Measurements from ENCODE around the gene DPP10.

DNA sequence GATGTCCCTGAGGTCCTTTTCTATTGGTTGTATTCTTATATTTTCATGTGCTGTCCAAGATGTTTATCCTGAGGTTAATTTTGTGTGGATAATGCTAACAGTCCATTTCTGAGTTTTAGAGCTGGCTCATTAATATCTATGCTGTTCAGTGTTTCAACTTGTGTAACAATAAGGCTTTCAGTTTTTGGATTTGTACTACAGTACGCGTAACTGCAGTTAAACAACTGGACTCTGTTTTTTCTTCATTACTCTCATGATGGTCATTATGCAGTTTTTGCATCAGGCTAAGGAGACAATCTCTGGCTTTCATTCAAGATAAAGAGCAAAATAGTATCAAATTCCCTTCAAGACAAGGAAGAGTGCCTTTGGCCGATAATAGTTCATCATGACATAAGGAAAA lies 1364.8 kb downstream of the DPP10 start:
- TF ChIP-seq SUZ12 (IDR thresholded peaks at IDR 0.05) (no peak), SP1 (IDR thresholded peaks at IDR 0.05) (no peak), TARDBP (IDR thresholded peaks at IDR 0.05) (no peak), ZNF384 (IDR thresholded peaks at IDR 0.05) (no peak), FOXK2 (IDR thresholded peaks at IDR 0.05) (no peak), FOXM1 (IDR thresholded peaks at IDR 0.05; ENCODE audit: borderline replicate concordance) (no peak), LEF1 (IDR thresholded peaks at IDR 0.05; ENCODE audit: borderline replicate concordance) (no peak), BHLHE40 (IDR thresholded peaks at IDR 0.05; ENCODE audit: borderline replicate concordance) (no peak), HDGF (IDR thresholded peaks at IDR 0.05; ENCODE audit: borderline replicate concordance) (no peak), CTBP1 (IDR thresholded peaks at IDR 0.05; ENCODE audit: borderline replicate concordance) (no peak)
